Measurements from ENCODE around the gene EXOC8. TPM values are rescaled to one million over a fixed set of nuclear protein-coding genes. Genes with fewer than 3 reads are reported as not detected.

Gene EXOC8
- total and polyA plus RNA-seq, 2 donors, result 8.8 to 11.6 TPM

DNA sequence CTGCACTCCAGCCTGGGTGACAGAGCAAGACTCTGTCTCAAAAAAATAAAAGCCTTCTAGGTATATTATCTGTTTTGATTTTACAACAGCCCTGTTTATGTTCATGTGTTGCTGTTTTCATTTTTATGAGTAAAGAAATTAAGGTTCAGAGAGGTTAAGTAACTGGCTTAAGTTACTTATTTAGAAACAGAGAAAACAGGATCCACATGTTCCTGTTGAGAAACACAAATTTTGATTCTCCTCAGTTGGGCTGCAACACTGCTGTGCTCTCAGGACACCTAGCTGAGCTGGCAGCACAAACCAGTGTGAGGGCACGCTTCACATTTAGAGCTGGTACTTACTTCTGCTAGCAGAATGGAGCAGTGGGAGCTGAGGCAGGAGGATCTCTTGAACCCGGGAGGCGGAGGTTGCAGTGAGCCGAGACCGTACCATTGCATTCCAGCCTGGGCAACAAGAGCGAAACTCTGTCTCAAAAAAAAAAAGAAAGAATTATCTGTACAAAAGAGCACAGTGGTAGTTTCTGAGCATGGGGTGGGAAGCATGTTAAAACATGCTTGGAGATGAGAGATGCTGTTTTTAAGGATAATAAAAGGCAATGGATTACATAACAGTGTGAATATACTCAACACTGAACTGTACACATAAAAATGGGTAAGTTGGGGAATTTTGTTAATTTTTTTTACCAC lies 2.8 kb upstream of the EXOC8 start:
- Histone ChIP-seq H3K4me1 (ENCODE audit: control insufficient read depth in 2 of 2, insufficient read depth in 2 of 2, low read length in 2 of 2) (peaks cover 23 to 24% of the 10 kb centered on the region in 2 donors), H3K27ac (ENCODE audit: low read depth in 1 of 2, low read length in 1 of 2) (no peak overlapping the region), H3K9me3 (ENCODE audit: control insufficient read depth in 2 of 2, insufficient read depth in 1 of 2, low read length in 1 of 2) (peaks cover 0 to 3% of the 10 kb centered on the region in 2 donors), H3K4me3 (ENCODE audit: low read length in 2 of 2) (no peak overlapping the region), H3K27me3 (ENCODE audit: control insufficient read depth in 2 of 2, insufficient read depth in 1 of 2, low read length in 1 of 2) (no peaks in the 10 kb centered on the region), H3K36me3 (ENCODE audit: control insufficient read depth in 2 of 2, insufficient read depth in 2 of 2, low read length in 1 of 2) (peaks cover 12 to 15% of the 10 kb centered on the region in 2 donors)
- DNase-seq (ENCODE audit: low read depth in 6 of 9, low spot score in 9 of 9), result no peak
- 93% methylated on average over 6 of the region's 6 CpGs for WGBS

- peak in 1 of 9 donors; percentile 35 for DNase-seq (ENCODE audit: low read depth in 6 of 9, low spot score in 9 of 9)
- Histone ChIP-seq H3K27ac (ENCODE audit: low read depth in 1 of 2, low read length in 1 of 2) (peak within 1 kb of the TSS; percentile 96 to 98), H3K4me3 (ENCODE audit: low read length in 2 of 2) (peak within 1 kb of the TSS; percentile 75 to 83), H3K36me3 (ENCODE audit: control insufficient read depth in 2 of 2, insufficient read depth in 2 of 2, low read length in 1 of 2) (peaks cover 9 to 12% of the 10 kb centered on the region in 2 donors), H3K4me1 (ENCODE audit: control insufficient read depth in 2 of 2, insufficient read depth in 2 of 2, low read length in 2 of 2) (peaks cover 28% of the 10 kb centered on the region in 2 donors), H3K9me3 (ENCODE audit: control insufficient read depth in 2 of 2, insufficient read depth in 1 of 2, low read length in 1 of 2) (peaks cover 0 to 3% of the 10 kb centered on the region in 2 donors), H3K27me3 (ENCODE audit: control insufficient read depth in 2 of 2, insufficient read depth in 1 of 2, low read length in 1 of 2) (no peaks in the 10 kb centered on the region)
- under 1% methylated on average over 43 of the region's 43 CpGs for WGBS
Observed at GRCh38 chr1:231338270-231339128, 847 bp upstream of the EXOC8 start, which contains the start of gene SPRTN. Gene SPRTN, plus strand, starts transcription at chr1:231338293. Its CDS starts 91 bp downstream, at chr1:231338384.

DNA sequence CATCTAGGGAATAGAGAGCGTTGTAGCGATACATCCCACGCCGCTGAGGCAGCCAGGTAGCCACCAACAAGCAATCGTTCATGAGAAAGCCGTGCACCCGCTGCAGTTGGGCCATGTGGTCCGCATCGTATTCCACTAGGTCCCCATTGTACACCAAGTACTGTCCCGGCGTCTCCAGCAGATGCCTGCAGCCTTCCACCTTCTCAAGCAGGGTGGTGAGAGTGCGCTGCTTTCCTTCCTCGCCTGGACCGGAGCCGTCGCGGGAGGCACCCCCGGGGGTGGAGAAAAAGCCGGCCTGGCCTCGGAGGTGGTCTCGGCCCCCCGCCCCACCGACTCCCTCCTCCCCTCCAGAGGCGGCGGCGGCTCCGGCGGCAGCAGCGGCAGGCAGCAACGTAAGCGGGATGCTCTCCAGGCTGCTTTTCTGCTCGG lies 595 bp downstream of the EXOC8 start:
- DNase-seq (ENCODE audit: low read depth in 6 of 9, low spot score in 9 of 9), result no peak
- Histone ChIP-seq H3K4me3 (ENCODE audit: low read length in 2 of 2) (peak overlapping the region; percentile 75 to 83), H3K36me3 (ENCODE audit: control insufficient read depth in 2 of 2, insufficient read depth in 2 of 2, low read length in 1 of 2) (peaks cover 2 to 4% of the 10 kb centered on the region in 2 donors), H3K27ac (ENCODE audit: low read depth in 1 of 2, low read length in 1 of 2) (peak overlapping the region; percentile 96), H3K9me3 (ENCODE audit: control insufficient read depth in 2 of 2, insufficient read depth in 1 of 2, low read length in 1 of 2) (peaks cover 0 to 3% of the 10 kb centered on the region in 2 donors), H3K4me1 (ENCODE audit: control insufficient read depth in 2 of 2, insufficient read depth in 2 of 2, low read length in 2 of 2) (peaks cover 28% of the 10 kb centered on the region in 2 donors), H3K27me3 (ENCODE audit: control insufficient read depth in 2 of 2, insufficient read depth in 1 of 2, low read length in 1 of 2) (no peaks in the 10 kb centered on the region)
- WGBS, result 3% methylated on average over 32 of the region's 32 CpGs

- Histone ChIP-seq H3K27me3 (ENCODE audit: control insufficient read depth in 2 of 2, insufficient read depth in 1 of 2, low read length in 1 of 2) (no peaks in the 10 kb centered on the region), H3K4me1 (ENCODE audit: control insufficient read depth in 2 of 2, insufficient read depth in 2 of 2, low read length in 2 of 2) (peaks cover 28% of the 10 kb centered on the region in 2 donors), H3K9me3 (ENCODE audit: control insufficient read depth in 2 of 2, insufficient read depth in 1 of 2, low read length in 1 of 2) (peaks cover 0 to 3% of the 10 kb centered on the region in 2 donors), H3K27ac (ENCODE audit: low read depth in 1 of 2, low read length in 1 of 2) (no peak overlapping the region), H3K36me3 (ENCODE audit: control insufficient read depth in 2 of 2, insufficient read depth in 2 of 2, low read length in 1 of 2) (no peaks in the 10 kb centered on the region), H3K4me3 (ENCODE audit: low read length in 2 of 2) (peak overlapping the region; percentile 75 to 83)
- DNase-seq (ENCODE audit: low read depth in 6 of 9, low spot score in 9 of 9), result peak in 1 of 9 donors; percentile 18
- 89% methylated on average over 21 of the region's 21 CpGs for WGBS
Observed at GRCh38 chr1:231335663-231336602, 1.7 kb downstream of the EXOC8 start.

GRCh38 chr1:231334952-231335351 lies 2.7 kb downstream of the EXOC8 start:
- 97% methylated on average over 6 of the region's 6 CpGs for WGBS
- Histone ChIP-seq H3K36me3 (ENCODE audit: control insufficient read depth in 2 of 2, insufficient read depth in 2 of 2, low read length in 1 of 2) (no peaks in the 10 kb centered on the region), H3K4me1 (ENCODE audit: control insufficient read depth in 2 of 2, insufficient read depth in 2 of 2, low read length in 2 of 2) (peaks cover 28% of the 10 kb centered on the region in 2 donors)

GRCh38 chr1:231334079-231334666 lies 3.5 kb downstream of the EXOC8 start:
- Histone ChIP-seq H3K4me3 (ENCODE audit: low read length in 2 of 2) (peak overlapping the region in 1 of 2 donors; percentile 30), H3K4me1 (ENCODE audit: control insufficient read depth in 2 of 2, insufficient read depth in 2 of 2, low read length in 2 of 2) (peaks cover 22 to 23% of the 10 kb centered on the region in 2 donors), H3K36me3 (ENCODE audit: control insufficient read depth in 2 of 2, insufficient read depth in 2 of 2, low read length in 1 of 2) (no peaks in the 10 kb centered on the region), H3K27ac (ENCODE audit: low read depth in 1 of 2, low read length in 1 of 2) (no peak overlapping the region), H3K27me3 (ENCODE audit: control insufficient read depth in 2 of 2, insufficient read depth in 1 of 2, low read length in 1 of 2) (no peaks in the 10 kb centered on the region), H3K9me3 (ENCODE audit: control insufficient read depth in 2 of 2, insufficient read depth in 1 of 2, low read length in 1 of 2) (peaks cover 0 to 3% of the 10 kb centered on the region in 2 donors)
- no peak for DNase-seq (ENCODE audit: low read depth in 6 of 9, low spot score in 9 of 9)
- WGBS, result 95% methylated on average over 1 of the region's 1 CpG

More at GRCh38 chr1:231334952-231335351, 2.7 kb downstream of the EXOC8 start:
- no peak for DNase-seq (ENCODE audit: low read depth in 6 of 9, low spot score in 9 of 9)
- Histone ChIP-seq H3K27me3 (ENCODE audit: control insufficient read depth in 2 of 2, insufficient read depth in 1 of 2, low read length in 1 of 2) (no peaks in the 10 kb centered on the region), H3K4me3 (ENCODE audit: low read length in 2 of 2) (no peak overlapping the region), H3K9me3 (ENCODE audit: control insufficient read depth in 2 of 2, insufficient read depth in 1 of 2, low read length in 1 of 2) (peaks cover 0 to 3% of the 10 kb centered on the region in 2 donors), H3K27ac (ENCODE audit: low read depth in 1 of 2, low read length in 1 of 2) (no peak overlapping the region)

DNA sequence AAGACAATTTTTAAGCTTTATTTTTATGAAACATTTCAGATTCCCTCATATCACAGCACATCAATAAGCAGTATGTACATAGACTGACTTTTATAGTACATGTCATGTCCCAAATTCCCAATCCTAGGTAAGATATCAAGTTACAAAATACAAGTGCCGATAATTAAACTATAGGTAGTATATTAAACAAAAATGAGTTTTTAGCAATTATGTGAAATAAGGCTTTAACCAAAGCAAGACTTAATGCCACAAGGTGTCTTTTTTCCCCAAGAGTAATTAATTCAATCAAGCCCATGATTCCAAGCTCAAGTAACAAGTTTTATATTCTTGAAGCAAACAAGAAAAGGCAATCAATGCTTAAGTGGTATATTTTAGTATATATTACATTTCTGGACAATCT lies 4.9 kb downstream of the EXOC8 start:
- H3K27ac ChIP-seq (ENCODE audit: low read depth in 1 of 2, low read length in 1 of 2), result no peak overlapping the region
- DNase-seq (ENCODE audit: low read depth in 6 of 9, low spot score in 9 of 9), result no peak
- H3K9me3 ChIP-seq (ENCODE audit: control insufficient read depth in 2 of 2, insufficient read depth in 1 of 2, low read length in 1 of 2), result peaks cover 0 to 3% of the 10 kb centered on the region in 2 donors
- 98% methylated on average over 1 of the region's 1 CpG for WGBS
- no peaks in the 10 kb centered on the region for H3K27me3 ChIP-seq (ENCODE audit: control insufficient read depth in 2 of 2, insufficient read depth in 1 of 2, low read length in 1 of 2)
- H3K4me3 ChIP-seq (ENCODE audit: low read length in 2 of 2), result no peak overlapping the region
- H3K4me1 ChIP-seq (ENCODE audit: control insufficient read depth in 2 of 2, insufficient read depth in 2 of 2, low read length in 2 of 2), result peaks cover 21 to 22% of the 10 kb centered on the region in 2 donors
- no peaks in the 10 kb centered on the region for H3K36me3 ChIP-seq (ENCODE audit: control insufficient read depth in 2 of 2, insufficient read depth in 2 of 2, low read length in 1 of 2)

DNA sequence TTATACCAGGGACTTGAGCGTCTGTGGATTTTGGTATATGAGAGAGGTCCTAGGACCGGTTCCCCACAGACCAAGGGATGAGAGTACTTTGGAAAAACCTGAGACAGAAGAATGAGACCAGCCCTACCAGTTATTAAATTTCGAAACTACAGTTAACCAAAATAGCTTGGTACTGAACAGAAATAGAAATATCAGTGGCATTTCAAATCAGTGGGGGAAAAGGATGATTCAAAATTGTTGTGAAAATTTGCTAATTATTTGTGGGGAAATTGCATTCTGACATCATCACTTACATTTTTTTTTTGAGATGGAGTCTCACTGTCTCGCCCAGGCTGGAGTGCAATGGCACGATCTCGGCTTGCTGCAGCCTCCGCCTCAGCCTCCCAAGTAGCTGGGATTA lies 8.2 kb downstream of the EXOC8 start:
- no peak for DNase-seq (ENCODE audit: low read depth in 6 of 9, low spot score in 9 of 9)
- no peaks in the 10 kb centered on the region for H3K27me3 ChIP-seq (ENCODE audit: control insufficient read depth in 2 of 2, insufficient read depth in 1 of 2, low read length in 1 of 2)
- no peak overlapping the region for H3K27ac ChIP-seq (ENCODE audit: low read depth in 1 of 2, low read length in 1 of 2)
- H3K4me3 ChIP-seq (ENCODE audit: low read length in 2 of 2), result no peak overlapping the region
- 96% methylated on average over 7 of the region's 7 CpGs for WGBS
- H3K4me1 ChIP-seq (ENCODE audit: control insufficient read depth in 2 of 2, insufficient read depth in 2 of 2, low read length in 2 of 2), result peaks cover 0 to 4% of the 10 kb centered on the region in 2 donors
- no peaks in the 10 kb centered on the region for H3K9me3 ChIP-seq (ENCODE audit: control insufficient read depth in 2 of 2, insufficient read depth in 1 of 2, low read length in 1 of 2)
- no peaks in the 10 kb centered on the region for H3K36me3 ChIP-seq (ENCODE audit: control insufficient read depth in 2 of 2, insufficient read depth in 2 of 2, low read length in 1 of 2)

Measured in thymus (tissue), 11 donors.